Measurements from ENCODE around the gene RSAD1.

- TF ChIP-seq CTCF (IDR thresholded peaks at IDR 0.05) = no peak
- no peak for TF ChIP-seq POLR2A (IDR thresholded peaks at IDR 0.05)
Observed at GRCh38 chr17:50451943-50452629, 26.6 kb upstream of the RSAD1 start.
